Sigmoid colon (tissue), 7 donors: ENCODE measurements around the gene SNX8. TPM values are rescaled to one million over a fixed set of nuclear protein-coding genes. Genes with fewer than 3 reads are reported as not detected.

Source experiments
- DNase-seq: peaks from one replicate; pipeline ENCODE4 v3.0.0-alpha.2; 2019
- H3K27ac ChIP-seq, 4 donors: fragments of 200-600 bp; sonication (generic); one replicate each; pipeline ENCODE4 v1.5.1; 2016 to 2019; ENCODE audit warnings: mild to moderate bottlenecking in 1 of 4
- H3K27me3 ChIP-seq, 3 donors: fragments of 200-600 bp; sonication (generic); one replicate each; pipeline ENCODE4 v1.5.1; 2019; ENCODE audit warnings: mild to moderate bottlenecking in 1 of 3
- H3K36me3 ChIP-seq, 4 donors: fragments of 200-600 bp; sonication (generic); one replicate each; pipeline ENCODE4 v1.5.1; 2016 to 2019
- H3K4me1 ChIP-seq, 4 donors: fragments of 200-600 bp; sonication (generic); one replicate each; pipeline ENCODE4 v1.5.1; 2017 to 2019
- H3K4me3 ChIP-seq, 4 donors: fragments of 200-600 bp; sonication (generic); one replicate each; pipeline ENCODE4 v1.5.1; 2017 to 2019; ENCODE audit warnings: mild to moderate bottlenecking in 2 of 4, moderate library complexity in 1 of 4
- H3K9me3 ChIP-seq, 4 donors: fragments of 200-600 bp in 3 of 4; sonication (generic) in 3 of 4; one replicate each; pipeline versions ENCODE4 v1.5.1 to v1.6.1; 2013 to 2019
- EP300 ChIP-seq, 4 donors: sonication (generic); formaldehyde crosslinking; IDR thresholded peaks; one replicate each; pipeline ENCODE4 v1.6.1; 2017; ENCODE audit warnings: antibody characterized with exemption in 4 of 4
- POLR2A ChIP-seq, 2 donors: fragments of 450-650 bp; IDR thresholded peaks; one replicate each; pipeline ENCODE4 v1.6.1; 2016; ENCODE audit warnings: antibody characterized with exemption in 2 of 2, mild to moderate bottlenecking in 2 of 2, moderate library complexity in 2 of 2
- POLR2AphosphoS5 ChIP-seq, 4 donors: sonication (generic); formaldehyde crosslinking; IDR thresholded peaks; one replicate each; pipeline ENCODE4 v1.6.1; 2017; ENCODE audit warnings: antibody characterized with exemption in 4 of 4
- WGBS, 2 donors: extraction: QIAGEN DNeasy Blood & Tissue Kit; methylation state at CpG; one replicate each; pipeline ENCODE4 v1.1.7; 2013; 5-methylcytosine and 5-hydroxymethylcytosine counted together
- intact Hi-C: fragments of 100-400 bp; cut with DNase I; formaldehyde crosslinking; loops from one replicate; pipeline ENCODE4 v1.15.1; 2023
- polyA plus RNA-seq, 3 donors: library from polyadenylated mRNA; stranded (reverse); fragments of 200-250 nt; gene quantifications; one replicate each; pipeline ENCODE4 v1.2.3, GENCODE V29; 2013
- total RNA-seq, 4 donors: library from RNA; depleted of rRNA; stranded (reverse); fragments of >200 nt; gene quantifications; one replicate each; pipeline ENCODE4 v1.1.0, GENCODE V29; 2016
- TF ChIP-seq, protein P1 (sequence below), 4 experiments: fragments of 450-650 bp in 3 of 4; fragments of 200-600 bp in 1 of 4; IDR thresholded peaks; one replicate each; pipeline ENCODE4 v1.5.1; 2016 to 2019; ENCODE audit warnings: antibody characterized with exemption in 4 of 4, mild to moderate bottlenecking in 3 of 4, moderate library complexity in 2 of 4
- donor health status: healthy with polysubstance abuse.
- donor health status: Bipolar disorder and iron deficiency.
- donor health status: healthy.

SNX8 gene
- total and polyA plus RNA-seq, 7 donors = 5.3 to 23.1 (median 10.2) TPM

- H3K27ac ChIP-seq = peak overlapping the region in 1 of 4 donors; percentile 49
These were observed 10.9 kb upstream of the SNX8 start for GRCh38 chr7:2325162-2325561.

DNA sequence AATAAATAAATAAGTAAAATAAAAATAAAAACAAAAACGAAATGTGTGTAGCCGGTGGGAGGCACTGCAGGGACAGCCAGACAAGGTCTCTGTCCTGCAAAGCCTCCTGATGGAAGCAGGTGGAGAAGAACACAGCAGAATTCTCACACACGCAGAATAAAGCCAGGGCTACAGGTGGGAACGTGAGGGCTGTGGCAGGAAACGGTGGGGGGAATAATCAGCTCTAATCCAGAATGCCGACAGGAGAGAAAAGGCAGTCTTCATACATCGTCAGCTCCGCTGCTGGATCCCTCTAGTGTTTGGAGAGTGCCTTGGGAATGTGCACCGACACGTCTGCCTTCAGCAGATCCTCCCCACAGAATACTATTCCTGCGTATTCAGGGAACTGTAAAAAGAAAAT, 6.8 kb upstream of the SNX8 start:
- 85 to 89% methylated on average over 11 of the region's 11 CpGs for WGBS, 2 donors
- no peaks in the 10 kb centered on the region for H3K4me1 ChIP-seq
- H3K36me3 ChIP-seq = no peaks in the 10 kb centered on the region
- intact Hi-C loops = no loop called here
- no peak for DNase-seq
- H3K4me3 ChIP-seq = no peak overlapping the region
- no peaks in the 10 kb centered on the region for H3K27me3 ChIP-seq
- TF ChIP-seq EP300 (IDR thresholded peaks at IDR 0.05) (no peak), POLR2AphosphoS5 (IDR thresholded peaks at IDR 0.05) (no peak), POLR2A (IDR thresholded peaks at IDR 0.05) (no peak)
- TF ChIP-seq, protein P1, sequence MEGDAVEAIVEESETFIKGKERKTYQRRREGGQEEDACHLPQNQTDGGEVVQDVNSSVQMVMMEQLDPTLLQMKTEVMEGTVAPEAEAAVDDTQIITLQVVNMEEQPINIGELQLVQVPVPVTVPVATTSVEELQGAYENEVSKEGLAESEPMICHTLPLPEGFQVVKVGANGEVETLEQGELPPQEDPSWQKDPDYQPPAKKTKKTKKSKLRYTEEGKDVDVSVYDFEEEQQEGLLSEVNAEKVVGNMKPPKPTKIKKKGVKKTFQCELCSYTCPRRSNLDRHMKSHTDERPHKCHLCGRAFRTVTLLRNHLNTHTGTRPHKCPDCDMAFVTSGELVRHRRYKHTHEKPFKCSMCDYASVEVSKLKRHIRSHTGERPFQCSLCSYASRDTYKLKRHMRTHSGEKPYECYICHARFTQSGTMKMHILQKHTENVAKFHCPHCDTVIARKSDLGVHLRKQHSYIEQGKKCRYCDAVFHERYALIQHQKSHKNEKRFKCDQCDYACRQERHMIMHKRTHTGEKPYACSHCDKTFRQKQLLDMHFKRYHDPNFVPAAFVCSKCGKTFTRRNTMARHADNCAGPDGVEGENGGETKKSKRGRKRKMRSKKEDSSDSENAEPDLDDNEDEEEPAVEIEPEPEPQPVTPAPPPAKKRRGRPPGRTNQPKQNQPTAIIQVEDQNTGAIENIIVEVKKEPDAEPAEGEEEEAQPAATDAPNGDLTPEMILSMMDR (IDR thresholded peaks at IDR 0.05) = no peak
- no peak overlapping the region for H3K27ac ChIP-seq
- H3K9me3 ChIP-seq = no peaks in the 10 kb centered on the region

More at GRCh38 chr7:2325162-2325561, 10.9 kb upstream of the SNX8 start:
- 38 to 54% methylated on average over 4 of the region's 4 CpGs for WGBS, 2 donors
- H3K4me3 ChIP-seq = no peak overlapping the region
- no peaks in the 10 kb centered on the region for H3K27me3 ChIP-seq
- intact Hi-C loops = no loop called here
- H3K9me3 ChIP-seq = no peaks in the 10 kb centered on the region
- TF ChIP-seq EP300 (IDR thresholded peaks at IDR 0.05) = no peak
- no peak for TF ChIP-seq POLR2A (IDR thresholded peaks at IDR 0.05)
- TF ChIP-seq, protein P1 (IDR thresholded peaks at IDR 0.05) = no peak
- no peaks in the 10 kb centered on the region for H3K36me3 ChIP-seq
- no peaks in the 10 kb centered on the region for H3K4me1 ChIP-seq
- no peak for DNase-seq

DNA sequence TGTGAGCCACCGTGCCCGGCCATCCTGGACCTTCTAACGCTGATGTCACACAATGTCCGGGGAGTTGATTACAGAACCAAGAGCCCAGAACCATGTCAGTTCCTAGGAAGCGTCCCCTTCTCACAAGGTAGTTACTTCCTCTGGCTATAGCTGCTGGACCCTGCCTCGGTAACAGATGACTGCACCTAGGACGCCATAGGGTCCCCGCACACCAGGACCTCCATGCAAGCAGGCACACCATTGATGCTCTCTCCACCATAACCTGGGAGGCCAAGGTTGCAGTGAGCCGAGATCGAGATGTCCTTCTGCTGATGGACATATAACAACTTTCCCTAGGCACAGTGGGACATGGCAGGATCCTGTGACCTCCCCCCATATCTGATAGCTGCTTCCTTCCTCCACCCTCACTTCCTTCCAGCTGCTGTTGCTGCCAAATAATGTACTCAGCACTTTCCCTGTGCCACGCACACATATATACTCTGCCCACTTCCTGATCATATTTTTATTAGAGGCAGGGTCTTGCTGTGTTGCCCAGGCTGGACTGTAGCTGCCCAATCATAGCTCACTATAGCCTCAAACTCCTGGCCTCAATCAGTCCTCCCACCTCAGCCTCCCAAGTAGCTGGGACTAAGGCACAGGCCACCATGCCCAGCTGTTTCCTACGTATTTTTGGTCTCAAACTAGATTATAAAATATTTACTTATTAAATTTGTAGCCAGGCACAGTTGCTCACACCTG, 3.5 kb upstream of the SNX8 start:
- H3K4me3 ChIP-seq = no peak overlapping the region
- H3K27me3 ChIP-seq = no peaks in the 10 kb centered on the region
- intact Hi-C loops = no loop called here
- DNase-seq = no peak
- TF ChIP-seq, protein P1 (IDR thresholded peaks at IDR 0.05) = no peak
- no peak for TF ChIP-seq POLR2A (IDR thresholded peaks at IDR 0.05)
- no peak for TF ChIP-seq EP300 (IDR thresholded peaks at IDR 0.05)
- TF ChIP-seq POLR2AphosphoS5 (IDR thresholded peaks at IDR 0.05) = no peak
- 87 to 89% methylated on average over 12 of the region's 12 CpGs for WGBS, 2 donors
- peaks cover 0 to 12% (median 8%) of the 10 kb centered on the region in 4 donors for H3K4me1 ChIP-seq
- H3K9me3 ChIP-seq = no peaks in the 10 kb centered on the region
- no peaks in the 10 kb centered on the region for H3K36me3 ChIP-seq
- no peak overlapping the region for H3K27ac ChIP-seq

- TF ChIP-seq POLR2A (IDR thresholded peaks at IDR 0.05) (no peak), POLR2AphosphoS5 (IDR thresholded peaks at IDR 0.05) (no peak), EP300 (IDR thresholded peaks at IDR 0.05) (no peak)
- TF ChIP-seq, protein P1 (IDR thresholded peaks at IDR 0.05) = no peak
- H3K4me1 ChIP-seq = peaks cover 0 to 12% (median 8%) of the 10 kb centered on the region in 4 donors
- 92 to 94% methylated on average over 1 of the region's 1 CpG for WGBS, 2 donors
These were observed 2.3 kb upstream of the SNX8 start for GRCh38 chr7:2316578-2316977.

More at GRCh38 chr7:2316578-2316977, 2.3 kb upstream of the SNX8 start:
- Histone ChIP-seq H3K9me3 (no peaks in the 10 kb centered on the region), H3K27me3 (no peaks in the 10 kb centered on the region), H3K36me3 (no peaks in the 10 kb centered on the region), H3K27ac (no peak overlapping the region), H3K4me3 (no peak overlapping the region)
- intact Hi-C loops = no loop called here
- DNase-seq = no peak
